A549 (cell line): ENCODE data around the gene KIF13A. TPM values are rescaled to one million over a fixed set of nuclear protein-coding genes. Genes with fewer than 3 reads are reported as not detected.

Source experiments
- ATAC-seq, 2 experiments: fragments of 200-7000 bp in 1 of 2; fragments of >200 bp in 1 of 2; cut with Nextera tagmentation in 1 of 2; cut with Tn5 transposase in 1 of 2; 3 replicates each; pipeline versions ENCODE4 v1.8.0 to v1.9.1; 2018 to 2020; ENCODE audit warnings: mild to moderate bottlenecking in 1 of 2, moderate library complexity in 1 of 2
- CTCF ChIA-PET: fragments of 300-600 bp; sonication (Branson Sonifier 250); formaldehyde crosslinking; extraction: SDS; loops from one replicate; lab custom pipeline; 2021; ENCODE audit warnings: antibody characterized with exemption, inconsistent platforms; lab: Yijun Ruan, JAX
- POLR2A ChIA-PET: fragments of 350-600 bp; formaldehyde crosslinking; extraction: SDS; loops from one replicate; lab custom pipeline; 2021; ENCODE audit warnings: antibody characterized with exemption, inconsistent platforms; lab: Yijun Ruan, JAX
- DNase-seq, 2 experiments: peaks; one replicate each; pipeline versions ENCODE4 v3.0.0 to v3.0.0-alpha.2; 2011 to 2016; ENCODE audit warnings: low read depth in 1 of 2, low spot score in 1 of 2
- FAIRE-seq: peaks from 2 replicates; lab custom pipeline; 2011; peaks lifted over from hg19 to GRCh38; lab: Jason Lieb, UNC
- H3K27ac ChIP-seq, 2 experiments: fragments of >200 bp; sonication (Bioruptor Twin); formaldehyde crosslinking; 3 replicates each; pipeline ENCODE4 v1.5.1; 2016 to 2017
- H3K4me1 ChIP-seq: fragments of >200 bp; sonication (Bioruptor Twin); formaldehyde crosslinking; 3 replicates; pipeline ENCODE4 v1.6.1; 2016
- H3K4me2 ChIP-seq: fragments of >200 bp; sonication (Bioruptor Twin); formaldehyde crosslinking; 3 replicates; pipeline ENCODE4 v1.6.1; 2016
- H3K4me3 ChIP-seq: fragments of >200 bp; sonication (Bioruptor Twin); formaldehyde crosslinking; 3 replicates; pipeline ENCODE4 v1.5.1; 2016
- H3K9me3 ChIP-seq: fragments of >200 bp; sonication (Bioruptor Twin); formaldehyde crosslinking; 3 replicates; pipeline ENCODE4 v1.6.1; 2016
- CBX2 ChIP-seq: fragments of 200-600 bp; sonication (generic); IDR thresholded peaks from 2 replicates; pipeline ENCODE4 v1.6.1; 2016; ENCODE audit warnings: low read depth, mild to moderate bottlenecking, borderline replicate concordance
- CBX8 ChIP-seq: fragments of 200-600 bp; sonication (generic); IDR thresholded peaks from 2 replicates; pipeline ENCODE4 v1.6.1; 2016
- EHF ChIP-seq: fragments of 250-450 bp; sonication (Bioruptor Pico); IDR thresholded peaks from 2 replicates; pipeline ENCODE4 v1.5.0; 2020; ENCODE audit warnings: mild to moderate bottlenecking
- EHMT2 ChIP-seq: fragments of 200-600 bp; sonication (generic); IDR thresholded peaks from 2 replicates; pipeline ENCODE4 v1.6.1; 2016; ENCODE audit warnings: antibody characterized with exemption, low read depth, mild to moderate bottlenecking, moderate library complexity
- EP300 ChIP-seq, 2 experiments: fragments of >200 bp; sonication (Bioruptor Twin); formaldehyde crosslinking; IDR thresholded peaks; 2 replicates in 1 of 2; 3 replicates in 1 of 2; pipeline ENCODE4 v1.6.1; 2016 to 2017
- ESRRA ChIP-seq: fragments of 150-350 bp; IDR thresholded peaks from 2 replicates; pipeline ENCODE4 v1.6.1; 2014; ENCODE audit warnings: mild to moderate bottlenecking, low read length, borderline replicate concordance
- FOSL2 ChIP-seq, 2 experiments: fragments of 450-650 bp in 1 of 2; fragments of >200 bp in 1 of 2; sonication (Bioruptor Twin) in 1 of 2; formaldehyde crosslinking; IDR thresholded peaks; 2 replicates each; pipeline versions ENCODE4 v1.5.0 to v1.6.1; 2016 to 2020; ENCODE audit warnings: mild to moderate bottlenecking in 1 of 2, moderate library complexity in 1 of 2
- FOXS1 ChIP-seq: fragments of 250-450 bp; sonication (Bioruptor Pico); IDR thresholded peaks from 2 replicates; pipeline ENCODE4 v1.5.0; 2020; ENCODE audit warnings: mild to moderate bottlenecking, moderate library complexity
- GATA3 ChIP-seq: IDR thresholded peaks from 2 replicates; pipeline ENCODE4 v1.6.1; 2012; ENCODE audit warnings: borderline replicate concordance
- HES2 ChIP-seq: fragments of >200 bp; sonication (Bioruptor Twin); formaldehyde crosslinking; IDR thresholded peaks from 2 replicates; pipeline ENCODE4 v1.6.1; 2016
- HEYL ChIP-seq: fragments of 250-450 bp; sonication (Bioruptor Pico); IDR thresholded peaks from 2 replicates; pipeline ENCODE4 v1.8.0; 2021; ENCODE audit warnings: mild to moderate bottlenecking, moderate library complexity
- HOXA7 ChIP-seq: fragments of 250-450 bp; sonication (Bioruptor Pico); IDR thresholded peaks from 2 replicates; pipeline ENCODE4 v1.5.0; 2020; ENCODE audit warnings: mild to moderate bottlenecking, moderate library complexity
- HOXB13 ChIP-seq: fragments of 250-450 bp; sonication (Bioruptor Pico); IDR thresholded peaks from 2 replicates; pipeline ENCODE4 v1.5.0; 2020; ENCODE audit warnings: low read depth, mild to moderate bottlenecking, moderate library complexity
- JUN ChIP-seq, 2 experiments: fragments of >200 bp; sonication (Bioruptor Twin); formaldehyde crosslinking; IDR thresholded peaks; 2 replicates in 1 of 2; 3 replicates in 1 of 2; pipeline ENCODE4 v1.6.1; 2016 to 2017
- JUNB ChIP-seq: fragments of >200 bp; sonication (Bioruptor Twin); formaldehyde crosslinking; IDR thresholded peaks from 2 replicates; pipeline ENCODE4 v1.6.1; 2016
- KDM1A ChIP-seq: fragments of 200-600 bp; sonication (generic); IDR thresholded peaks from 2 replicates; pipeline ENCODE4 v1.6.1; 2016; ENCODE audit warnings: low read depth, mild to moderate bottlenecking
- KDM5A ChIP-seq: fragments of 200-600 bp; sonication (generic); IDR thresholded peaks from 2 replicates; pipeline ENCODE4 v1.6.1; 2016; ENCODE audit warnings: antibody characterized with exemption, mild to moderate bottlenecking
- MAFK ChIP-seq: fragments of 450-650 bp; IDR thresholded peaks from 2 replicates; pipeline ENCODE4 v1.6.1; 2014; ENCODE audit not compliant: partially characterized antibody
- MAZ ChIP-seq: fragments of 150-350 bp; IDR thresholded peaks from 2 replicates; pipeline ENCODE4 v1.6.1; 2014; ENCODE audit warnings: antibody characterized with exemption, low read depth, low read length, borderline replicate concordance
- MYC ChIP-seq: IDR thresholded peaks from 2 replicates; pipeline ENCODE4 v1.6.1; 2012; ENCODE audit warnings: mild to moderate bottlenecking, inconsistent platforms, low read length, improper control_type of control experiment, borderline replicate concordance
- PBX3 ChIP-seq: IDR thresholded peaks from 2 replicates; pipeline ENCODE4 v1.6.1; 2012
- POLR2AphosphoS2 ChIP-seq: conservative IDR thresholded peaks from 2 replicates; pipeline ENCODE4 v1.6.1; 2012; ENCODE audit warnings: low read length, improper control_type of control experiment, inconsistent platforms
- RAD21 ChIP-seq, 2 experiments: fragments of >200 bp in 1 of 2; sonication (Bioruptor Twin) in 1 of 2; formaldehyde crosslinking in 1 of 2; IDR thresholded peaks in 1 of 2; conservative IDR thresholded peaks in 1 of 2; 2 replicates in 1 of 2; 3 replicates in 1 of 2; pipeline ENCODE4 v1.6.1; 2012 to 2018; ENCODE audit warnings: inconsistent platforms in 1 of 2
- RARB ChIP-seq: fragments of 250-450 bp; sonication (Bioruptor Pico); IDR thresholded peaks from 2 replicates; pipeline ENCODE4 v1.8.0; 2021; ENCODE audit warnings: mild to moderate bottlenecking, moderate library complexity
- RFX5 ChIP-seq: fragments of 450-650 bp; IDR thresholded peaks from 2 replicates; pipeline ENCODE4 v1.7.1; 2014; ENCODE audit warnings: antibody characterized with exemption, mild to moderate bottlenecking, moderate library complexity
- RNF2 ChIP-seq: fragments of 200-600 bp; sonication (generic); IDR thresholded peaks from 2 replicates; pipeline ENCODE4 v1.6.1; 2016; ENCODE audit warnings: low read depth, mild to moderate bottlenecking, antibody characterized with exemption, moderate library complexity, borderline replicate concordance
- SMC3 ChIP-seq: fragments of >200 bp; sonication (Bioruptor Twin); formaldehyde crosslinking; IDR thresholded peaks from 3 replicates; pipeline ENCODE4 v1.6.1; 2018; ENCODE audit warnings: inconsistent platforms
- TFCP2L1 ChIP-seq: fragments of 250-450 bp; sonication (Bioruptor Pico); IDR thresholded peaks from 2 replicates; pipeline ENCODE4 v1.5.0; 2021; ENCODE audit warnings: mild to moderate bottlenecking
- TP53 ChIP-seq: fragments of 250-450 bp; sonication (Bioruptor Pico); IDR thresholded peaks from 2 replicates; pipeline ENCODE4 v1.5.0; 2021; ENCODE audit warnings: mild to moderate bottlenecking, moderate library complexity
- ZFP36 ChIP-seq: fragments of 450-650 bp; IDR thresholded peaks from 2 replicates; pipeline ENCODE4 v1.6.1; 2014; ENCODE audit warnings: borderline replicate concordance; ENCODE audit not compliant: partially characterized antibody
- ZSCAN20 ChIP-seq: fragments of 250-450 bp; sonication (Bioruptor Pico); IDR thresholded peaks from 2 replicates; pipeline ENCODE4 v1.8.0; 2022; ENCODE audit warnings: mild to moderate bottlenecking, moderate library complexity
- WGBS: methylation state at CpG from one replicate; pipeline ENCODE4 v1.1.6; 2017; ENCODE audit errors: missing lambda C conversion rate; 5-methylcytosine and 5-hydroxymethylcytosine counted together
- polyA plus RNA-seq, 4 experiments: library from polyadenylated mRNA; depleted of rRNA in 3 of 4; stranded (reverse); fragments of >200 nt; fragmentation: RNase III in 1 of 4; extraction: RNeasy Plus Mini Kit Qiagen cat#74134 plus additional on column Dnase treatment in 1 of 4; gene quantifications; 2 replicates in 3 of 4; 3 replicates in 1 of 4; pipeline ENCODE4 v1.2.3, GENCODE V29; 2011 to 2017

Gene KIF13A
- polyA plus RNA-seq, 2 of the 4 experiments (the other 2 are of a cell fraction), result 30.2 to 39.4 TPM

GRCh38 chr6:17790489-17790888, 196.9 kb downstream of the KIF13A start:
- H3K27ac ChIP-seq, result no peak overlapping the region
- H3K4me1 ChIP-seq, result no peaks in the 10 kb centered on the region
- TF ChIP-seq GATA3 (no peak), RAD21 (conservative IDR thresholded peaks at IDR 0.05 in 1 of 2, IDR thresholded peaks at IDR 0.05 in 1 of 2) (no peak), PBX3 (no peak), EHF (no peak), ESRRA (no peak), SMC3 (no peak), MAFK (no peak), TP53 (no peak), EHMT2 (no peak)
- H3K4me2 ChIP-seq, result no peak overlapping the region
- FAIRE-seq, result no peak
- no peaks in the 10 kb centered on the region for H3K9me3 ChIP-seq
- ATAC-seq, result no peak
- H3K4me3 ChIP-seq, result no peak overlapping the region
- CTCF ChIA-PET, result interaction anchor here (1.2 kb wide), 1 partner anchor 31 kb away, joined by 3 read pairs; no protein-coding TSS in a partner anchor
- no peak for DNase-seq
- POLR2A ChIA-PET, result no interaction called here

- no peaks in the 10 kb centered on the region for H3K9me3 ChIP-seq
- H3K4me1 ChIP-seq, result no peaks in the 10 kb centered on the region
- ATAC-seq (no peak), FAIRE-seq (no peak), DNase-seq (no peak)
- ChIA-PET CTCF (no interaction called here), POLR2A (no interaction called here)
- H3K27ac ChIP-seq, result no peak overlapping the region
- no peak overlapping the region for H3K4me3 ChIP-seq
- WGBS, result 87% methylated on average over 7 of the region's 7 CpGs
- H3K4me2 ChIP-seq, result no peak overlapping the region
- TF ChIP-seq HEYL (CRISPR knock-in tag) (no peak), ZFP36 (no peak), CBX2 (no peak), EHF (no peak), EP300 (IDR thresholded peaks at IDR 0.05) (no peak), HOXB13 (CRISPR knock-in tag) (no peak), MYC (no peak), KDM1A (no peak), FOXS1 (no peak), GATA3 (no peak), RARB (no peak), HES2 (no peak), MAZ (no peak), RFX5 (no peak)
Measured at GRCh38 chr6:17785094-17785787, 202.2 kb downstream of the KIF13A start.

GRCh38 chr6:17780061-17780460, 207.4 kb downstream of the KIF13A start:
- H3K9me3 ChIP-seq, result no peaks in the 10 kb centered on the region
- ATAC-seq (no peak), FAIRE-seq (no peak), DNase-seq (no peak)
- CTCF ChIA-PET, result interaction anchor here (1.0 kb wide), 1 partner anchor 22 kb away, joined by 3 read pairs; no protein-coding TSS in a partner anchor
- no peaks in the 10 kb centered on the region for H3K4me1 ChIP-seq
- TF ChIP-seq RARB (no peak), TFCP2L1 (CRISPR knock-in tag) (no peak), TP53 (no peak), ZSCAN20 (CRISPR knock-in tag) (no peak), RNF2 (no peak), FOSL2 (IDR thresholded peaks at IDR 0.05) (no peak), FOSL2 (CRISPR knock-in tag; IDR thresholded peaks at IDR 0.05) (no peak), KDM5A (no peak), JUN (IDR thresholded peaks at IDR 0.05) (no peak), CBX8 (no peak), RAD21 (conservative IDR thresholded peaks at IDR 0.05 in 1 of 2, IDR thresholded peaks at IDR 0.05 in 1 of 2) (no peak), POLR2AphosphoS2 (no peak), HOXA7 (CRISPR knock-in tag) (no peak), GATA3 (no peak), ESRRA (no peak), JUNB (no peak), EHF (no peak)
- H3K27ac ChIP-seq, result no peak overlapping the region
- WGBS, result 91% methylated on average over 2 of the region's 2 CpGs
- POLR2A ChIA-PET, result no interaction called here
- no peak overlapping the region for H3K4me3 ChIP-seq
- H3K4me2 ChIP-seq, result no peak overlapping the region
